Endodermal cell (in vitro differentiated cells): Measurements from ENCODE around the gene ANKZF1. TPM values are rescaled to one million over a fixed set of nuclear protein-coding genes. Genes with fewer than 3 reads are reported as not detected.

Experiments
- DNase-seq: peaks from one replicate; pipeline ENCODE4 v3.0.0-alpha.2; 2017
- H3K27ac ChIP-seq: 2 replicates; pipeline ENCODE4 v1.5.1; 2013; ENCODE audit warnings: mild to moderate bottlenecking, low read depth, low read length, moderate library complexity
- H3K27me3 ChIP-seq: 2 replicates; pipeline ENCODE4 v1.6.1; 2013; ENCODE audit warnings: mild to moderate bottlenecking, low read length, moderate library complexity; ENCODE audit not compliant: insufficient read depth, control insufficient read depth, poor library complexity, severe bottlenecking
- H3K36me3 ChIP-seq: 2 replicates; pipeline ENCODE4 v1.7.0; 2013; ENCODE audit warnings: mild to moderate bottlenecking, low read length, moderate library complexity; ENCODE audit not compliant: control insufficient read depth, insufficient read depth
- H3K4me1 ChIP-seq: one replicate; pipeline ENCODE4 v1.7.0; 2013; ENCODE audit warnings: low read length; ENCODE audit not compliant: control insufficient read depth, insufficient read depth
- H3K4me3 ChIP-seq: 2 replicates; pipeline ENCODE4 v1.5.1; 2013; ENCODE audit warnings: mild to moderate bottlenecking, low read length, moderate library complexity
- H3K9ac ChIP-seq: 2 replicates; pipeline ENCODE4 v1.6.1; 2013; ENCODE audit warnings: mild to moderate bottlenecking, low read length, moderate library complexity; ENCODE audit not compliant: poor library complexity, severe bottlenecking; ENCODE audit errors: extremely low read depth
- H3K9me3 ChIP-seq: 2 replicates; pipeline ENCODE4 v1.6.1; 2013; ENCODE audit warnings: mild to moderate bottlenecking, low read length, moderate library complexity; ENCODE audit not compliant: control insufficient read depth
- H3K27ac Mint-ChIP-seq: 2 replicates; pipeline ENCODE4 v1.8.0; 2020; ENCODE audit warnings: mixed read lengths
- H3K27me3 Mint-ChIP-seq: 2 replicates; pipeline ENCODE4 v1.8.0; 2021; ENCODE audit warnings: mild to moderate bottlenecking, mixed read lengths; ENCODE audit not compliant: insufficient read depth
- H3K36me3 Mint-ChIP-seq: 2 replicates; pipeline ENCODE4 v1.8.0; 2020; ENCODE audit warnings: low read depth, mixed read lengths
- H3K4me1 Mint-ChIP-seq: 2 replicates; pipeline ENCODE4 v1.8.0; 2020; ENCODE audit warnings: mixed read lengths
- H3K4me3 Mint-ChIP-seq: 2 replicates; pipeline ENCODE4 v1.8.0; 2020; ENCODE audit warnings: mild to moderate bottlenecking, moderate library complexity, mixed read lengths
- H3K9me3 Mint-ChIP-seq: 2 replicates; pipeline ENCODE4 v1.8.0; 2020; ENCODE audit warnings: mild to moderate bottlenecking, mixed read lengths
- WGBS, 2 experiments: methylation state at CpG; one replicate each; pipeline versions ENCODE4 v1.1.5 to v1.1.7; 2013; ENCODE audit warnings: missing lambda C conversion rate in 2 of 2, mixed read lengths in 1 of 2; ENCODE audit not compliant: insufficient coverage in 1 of 2, insufficient read length in 1 of 2; 5-methylcytosine and 5-hydroxymethylcytosine counted together
- total RNA-seq, 2 donors: library from RNA; stranded (reverse); fragmentation: NEBNext Ultra II Directional in 1 of 2; extraction: Animal tissue kit (Norgen Biotek cat#: 25700) in 1 of 2; gene quantifications; 2 replicates in 1 of 2; 3 replicates in 1 of 2; pipeline ENCODE4 v1.2.1, GENCODE V29; 2021
- TF ChIP-seq, protein P1 (sequence below): fragments of 200-600 bp; sonication (generic); conservative IDR thresholded peaks from 2 replicates; pipeline ENCODE4 v1.5.0; 2021; ENCODE audit warnings: antibody characterized with exemption, mild to moderate bottlenecking

Gene ANKZF1
- total RNA-seq, 2 donors from 2014 or later: 50.9 to 56.3 TPM

DNA sequence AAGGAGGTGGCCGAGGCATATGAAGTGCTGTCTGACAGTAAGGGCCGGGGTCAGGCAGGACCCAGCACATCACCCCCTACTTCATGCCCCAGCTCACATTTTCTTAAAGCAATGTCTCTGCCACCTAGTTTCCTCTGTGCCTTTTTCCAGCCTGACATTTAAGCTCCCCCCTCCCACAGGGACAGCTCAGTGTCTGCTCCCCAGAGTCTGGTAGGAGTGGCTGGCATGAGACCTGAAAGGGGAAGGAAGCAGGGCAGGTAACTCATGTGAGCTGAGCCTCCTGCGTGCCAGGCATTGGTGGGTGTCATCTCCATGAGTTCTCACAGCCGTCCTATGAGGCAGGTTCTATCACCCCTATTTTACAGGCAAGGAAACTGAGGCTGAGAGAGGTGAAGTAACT, 51.0 kb downstream of the ANKZF1 start:
- peaks cover 36% of the 10 kb centered on the region for H3K4me1 Mint-ChIP-seq

DNA sequence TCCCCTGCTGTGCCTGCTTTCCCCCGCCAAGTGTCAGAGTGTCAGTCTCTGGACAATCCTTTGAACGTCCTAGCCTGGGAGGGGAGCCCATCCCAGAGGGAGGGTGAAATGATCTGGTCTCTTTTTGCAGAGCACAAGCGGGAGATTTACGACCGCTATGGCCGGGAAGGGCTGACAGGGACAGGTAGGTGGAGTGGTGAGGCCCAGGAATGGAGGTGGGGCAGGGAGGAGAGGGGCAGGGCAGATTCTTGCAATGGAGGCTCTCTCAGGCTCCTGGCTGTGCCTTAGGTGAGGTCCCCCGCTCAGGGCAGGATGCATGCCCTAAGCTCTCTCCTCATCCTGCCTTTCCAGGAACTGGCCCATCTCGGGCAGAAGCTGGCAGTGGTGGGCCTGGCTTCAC, 52.0 kb downstream of the ANKZF1 start:
- Histone ChIP-seq H3K36me3 (peaks cover 40% of the 10 kb centered on the region), H3K9ac (no peak overlapping the region), H3K27ac (no peak overlapping the region), H3K4me3 (no peak overlapping the region), H3K9me3 (no peaks in the 10 kb centered on the region), H3K27me3 (no peaks in the 10 kb centered on the region), H3K4me1 (peaks cover 22% of the 10 kb centered on the region)
- TF ChIP-seq, protein P1, sequence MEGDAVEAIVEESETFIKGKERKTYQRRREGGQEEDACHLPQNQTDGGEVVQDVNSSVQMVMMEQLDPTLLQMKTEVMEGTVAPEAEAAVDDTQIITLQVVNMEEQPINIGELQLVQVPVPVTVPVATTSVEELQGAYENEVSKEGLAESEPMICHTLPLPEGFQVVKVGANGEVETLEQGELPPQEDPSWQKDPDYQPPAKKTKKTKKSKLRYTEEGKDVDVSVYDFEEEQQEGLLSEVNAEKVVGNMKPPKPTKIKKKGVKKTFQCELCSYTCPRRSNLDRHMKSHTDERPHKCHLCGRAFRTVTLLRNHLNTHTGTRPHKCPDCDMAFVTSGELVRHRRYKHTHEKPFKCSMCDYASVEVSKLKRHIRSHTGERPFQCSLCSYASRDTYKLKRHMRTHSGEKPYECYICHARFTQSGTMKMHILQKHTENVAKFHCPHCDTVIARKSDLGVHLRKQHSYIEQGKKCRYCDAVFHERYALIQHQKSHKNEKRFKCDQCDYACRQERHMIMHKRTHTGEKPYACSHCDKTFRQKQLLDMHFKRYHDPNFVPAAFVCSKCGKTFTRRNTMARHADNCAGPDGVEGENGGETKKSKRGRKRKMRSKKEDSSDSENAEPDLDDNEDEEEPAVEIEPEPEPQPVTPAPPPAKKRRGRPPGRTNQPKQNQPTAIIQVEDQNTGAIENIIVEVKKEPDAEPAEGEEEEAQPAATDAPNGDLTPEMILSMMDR: no peak
- peaks cover 39% of the 10 kb centered on the region for H3K4me1 Mint-ChIP-seq
- 82 to 86% methylated on average over 4 to 8 of the region's 8 CpGs for WGBS, 2 experiments
- H3K36me3 Mint-ChIP-seq: peaks cover 25% of the 10 kb centered on the region
- no peak overlapping the region for H3K4me3 Mint-ChIP-seq
- H3K9me3 Mint-ChIP-seq: no peaks in the 10 kb centered on the region
- no peak for DNase-seq
- H3K27ac Mint-ChIP-seq: no peak overlapping the region
- H3K27me3 Mint-ChIP-seq: no peaks in the 10 kb centered on the region

More for the DNA sequence above, 51.0 kb downstream of the ANKZF1 start:
- H3K9ac ChIP-seq: peak overlapping the region; percentile 94
- Mint-ChIP-seq H3K27me3 (no peaks in the 10 kb centered on the region), H3K36me3 (peaks cover 25% of the 10 kb centered on the region), H3K9me3 (no peaks in the 10 kb centered on the region), H3K4me3 (peak overlapping the region; percentile 74), H3K27ac (peak overlapping the region; percentile 98)
- 91 to 100% methylated on average over 3 to 4 of the region's 4 CpGs for WGBS, 2 experiments
- DNase-seq: no peak
- peaks cover 22% of the 10 kb centered on the region for H3K4me1 ChIP-seq
- peaks cover 40% of the 10 kb centered on the region for H3K36me3 ChIP-seq
- TF ChIP-seq, protein P1: no peak
- H3K27me3 ChIP-seq: no peaks in the 10 kb centered on the region
- H3K9me3 ChIP-seq: no peaks in the 10 kb centered on the region
- peak overlapping the region; percentile 86 for H3K4me3 ChIP-seq
- H3K27ac ChIP-seq: no peak overlapping the region

DNA sequence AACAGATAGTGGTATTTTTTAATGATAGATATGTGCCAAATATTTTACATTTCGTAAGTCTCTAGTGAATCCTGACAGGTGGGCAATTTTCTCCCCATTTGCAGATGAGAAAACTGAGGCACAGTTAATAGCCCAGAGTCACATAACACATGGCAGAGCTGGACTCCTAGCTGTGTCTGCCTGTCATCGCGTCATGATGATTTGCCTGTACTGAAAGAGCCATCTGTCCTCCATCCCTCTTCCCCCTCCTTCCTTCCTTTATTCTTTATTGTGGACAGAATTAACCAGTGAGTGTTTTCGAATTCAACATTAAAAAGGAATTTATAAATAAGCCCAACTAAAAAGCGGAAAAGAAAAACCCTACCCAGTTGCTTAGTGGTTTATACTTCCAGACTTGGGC, 52.8 kb downstream of the ANKZF1 start:
- TF ChIP-seq, protein P1: no peak
- 94 to 98% methylated on average over 5 of the region's 5 CpGs for WGBS, 2 experiments

More for the DNA sequence above, 52.8 kb downstream of the ANKZF1 start:
- Histone ChIP-seq H3K4me3 (no peak overlapping the region), H3K4me1 (peaks cover 22% of the 10 kb centered on the region), H3K9ac (no peak overlapping the region), H3K9me3 (no peaks in the 10 kb centered on the region), H3K36me3 (peaks cover 40% of the 10 kb centered on the region), H3K27ac (no peak overlapping the region), H3K27me3 (no peaks in the 10 kb centered on the region)
- Mint-ChIP-seq H3K4me1 (peaks cover 35% of the 10 kb centered on the region), H3K4me3 (no peak overlapping the region), H3K9me3 (no peaks in the 10 kb centered on the region), H3K36me3 (peaks cover 25% of the 10 kb centered on the region), H3K27me3 (no peaks in the 10 kb centered on the region), H3K27ac (no peak overlapping the region)
- no peak for DNase-seq
